GM21526 (cell line): Measurements from ENCODE around the gene ADARB2.

ENCODE experiments used
- ATAC-seq: cut with Tn5 transposase; IDR thresholded peaks from one replicate; pipeline ENCODE4 v1.9.1; 2021; ENCODE audit warnings: moderate library complexity; ENCODE audit not compliant: unreplicated experiment, low FRiP score

Gene ADARB2

GRCh38 chr10:1138529-1138928 is 598.8 kb downstream of the ADARB2 start:
- no peak for ATAC-seq

- ATAC-seq: no peak
Observed at GRCh38 chr10:1137499-1138163, 599.7 kb downstream of the ADARB2 start.

GRCh38 chr10:1136268-1136667 is 601.1 kb downstream of the ADARB2 start:
- ATAC-seq: no peak

GRCh38 chr10:1134156-1134555 is 603.2 kb downstream of the ADARB2 start:
- ATAC-seq: no peak

DNA sequence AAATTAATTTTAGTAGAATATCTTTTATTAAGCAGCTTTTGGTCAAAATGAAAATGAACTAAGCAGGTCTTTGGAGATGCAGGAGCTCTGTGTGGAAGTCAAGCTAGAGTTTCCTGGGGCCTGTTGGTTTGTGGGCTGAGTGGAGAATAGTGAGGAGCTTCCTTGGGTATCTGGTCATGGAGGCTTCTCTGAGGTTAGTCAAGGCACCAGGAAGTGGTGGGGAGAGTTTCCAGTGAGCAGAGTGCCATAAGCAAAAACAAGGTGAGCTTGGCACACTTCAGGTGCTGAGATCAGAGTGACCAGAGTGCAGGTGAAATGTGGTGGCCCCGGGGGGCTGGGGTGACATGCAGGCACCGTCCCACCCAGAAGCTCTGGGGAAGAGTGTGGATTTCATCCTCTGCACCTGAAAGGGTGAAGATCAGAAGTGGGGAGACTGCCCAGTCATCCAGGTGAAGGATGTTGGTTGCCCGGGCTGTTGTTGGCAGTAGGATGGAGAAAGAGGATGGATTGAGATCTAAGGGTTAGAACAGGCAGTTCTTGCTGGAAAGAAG is 603.8 kb downstream of the ADARB2 start:
- no peak for ATAC-seq

- ATAC-seq: no peak
Observed at GRCh38 chr10:1132584-1132983, 604.7 kb downstream of the ADARB2 start.

DNA sequence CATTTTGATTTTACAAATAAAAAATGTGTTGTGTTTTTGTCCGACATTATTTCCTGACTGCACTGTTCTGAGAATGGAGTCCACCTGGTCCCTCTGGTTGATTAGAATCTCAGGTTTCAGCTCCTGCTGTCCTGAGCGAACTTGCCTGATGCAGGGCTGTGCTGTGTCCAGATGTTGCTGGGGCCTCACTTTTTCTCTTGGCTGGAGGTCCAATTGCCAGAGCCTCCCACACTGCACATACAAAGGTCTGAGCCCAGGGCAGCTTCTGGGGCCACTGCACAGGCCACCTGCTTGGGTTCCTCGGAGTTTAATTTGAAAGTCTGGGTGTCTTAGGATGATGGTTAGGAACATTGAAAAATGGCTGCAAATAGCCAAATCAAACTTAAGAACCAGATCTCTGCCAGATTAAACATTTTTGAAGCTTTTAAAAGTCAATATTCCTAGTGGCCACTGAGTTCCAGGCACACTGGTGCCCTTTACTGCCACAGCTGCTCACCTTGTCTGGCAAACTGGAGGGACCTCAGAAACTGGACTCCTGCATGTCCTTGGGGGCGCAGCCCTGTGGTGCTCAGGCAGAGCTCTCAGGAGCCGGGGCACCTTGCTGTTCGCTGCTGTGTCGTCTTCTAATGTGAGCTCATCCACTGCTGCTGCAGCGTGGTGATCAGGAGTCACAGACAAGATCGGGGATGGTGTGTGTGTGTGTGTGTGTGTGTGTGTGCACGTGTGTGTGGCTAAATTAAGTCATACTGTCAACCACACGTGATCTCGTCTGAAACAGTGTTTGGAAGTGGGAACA is 606.1 kb downstream of the ADARB2 start:
- ATAC-seq: no peak

- ATAC-seq: no peak
Observed at GRCh38 chr10:1130226-1130625, 607.1 kb downstream of the ADARB2 start.

DNA sequence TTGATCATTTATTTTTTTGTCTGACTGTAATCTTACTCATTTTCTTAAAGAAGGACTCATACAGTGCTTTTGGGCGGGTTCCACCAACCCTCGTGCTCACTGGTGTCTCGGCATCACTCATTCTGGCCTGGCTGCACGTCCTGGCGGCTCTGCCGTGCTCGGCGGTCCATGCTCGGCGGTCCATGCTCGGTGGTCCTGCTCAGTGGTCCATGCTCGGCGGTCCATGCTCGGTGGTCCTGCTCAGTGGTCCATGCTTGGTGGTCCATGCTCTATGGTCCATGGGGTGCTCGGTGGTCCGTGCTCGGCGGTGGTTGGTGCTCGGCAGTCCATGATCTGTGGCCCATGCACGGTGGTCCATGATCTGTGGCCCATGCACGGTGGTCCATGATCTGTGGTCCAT is 608.7 kb downstream of the ADARB2 start:
- no peak for ATAC-seq

DNA sequence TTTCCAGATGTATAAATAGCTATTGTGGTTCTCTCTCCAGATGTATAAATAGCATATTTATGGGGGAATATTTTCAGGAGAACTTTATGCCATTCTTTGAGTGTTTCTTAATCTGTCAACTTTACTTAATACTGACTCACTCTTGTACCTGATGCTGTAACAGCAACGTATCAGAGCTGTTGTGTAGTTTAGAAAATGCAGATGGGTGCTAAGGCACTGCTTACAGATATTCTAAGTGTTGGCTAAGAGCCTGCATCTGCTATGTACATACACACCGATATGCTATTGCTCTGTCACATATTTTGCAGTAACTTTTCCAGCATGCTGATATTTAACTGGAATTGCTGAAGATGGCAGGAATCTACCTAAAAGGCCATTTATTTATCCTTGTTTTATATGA is 609.2 kb downstream of the ADARB2 start:
- ATAC-seq: no peak

- no peak for ATAC-seq
Observed at GRCh38 chr10:1127629-1128028, 609.7 kb downstream of the ADARB2 start.
